Activated CD4-positive, alpha-beta T cell treated with anti-CD3 and anti-CD28 coated beads for 48 hours (primary cell): ENCODE measurements around the gene PDZRN3.

Experiments
- DNase-seq: peaks from one replicate; pipeline ENCODE4 v3.0.0-alpha.2; 2020

The PDZRN3 gene

GRCh38 chr3:73622091-73622805 lies 2.5 kb downstream of the PDZRN3 start:
- DNase-seq: no peak

GRCh38 chr3:73621388-73621787 lies 3.4 kb downstream of the PDZRN3 start:
- no peak for DNase-seq

GRCh38 chr3:73618461-73618860 lies 6.3 kb downstream of the PDZRN3 start:
- no peak for DNase-seq

GRCh38 chr3:73616056-73616455 lies 8.7 kb downstream of the PDZRN3 start:
- no peak for DNase-seq

- DNase-seq: no peak
Measured at GRCh38 chr3:73614419-73614818, 10.3 kb downstream of the PDZRN3 start.

- DNase-seq: no peak
Measured at GRCh38 chr3:73611176-73611575, 13.6 kb downstream of the PDZRN3 start.

- no peak for DNase-seq
Measured at GRCh38 chr3:73610493-73610892, 14.2 kb downstream of the PDZRN3 start.

- DNase-seq: no peak
Measured at GRCh38 chr3:73609655-73610054, 15.1 kb downstream of the PDZRN3 start.

- no peak for DNase-seq
Measured at GRCh38 chr3:73609315-73609641, 15.5 kb downstream of the PDZRN3 start.

- no peak for DNase-seq
Measured at GRCh38 chr3:73608456-73609314, 16.1 kb downstream of the PDZRN3 start.

- no peak for DNase-seq
Measured at GRCh38 chr3:73605861-73606260, 18.9 kb downstream of the PDZRN3 start.

- DNase-seq: no peak
Measured at GRCh38 chr3:73605412-73605811, 19.3 kb downstream of the PDZRN3 start.

GRCh38 chr3:73604451-73604850 lies 20.3 kb downstream of the PDZRN3 start:
- DNase-seq: no peak

GRCh38 chr3:73603762-73604171 lies 21.0 kb downstream of the PDZRN3 start:
- no peak for DNase-seq

- no peak for DNase-seq
Measured at GRCh38 chr3:73602170-73602569, 22.6 kb downstream of the PDZRN3 start.

- DNase-seq: no peak
Measured at GRCh38 chr3:73601481-73601880, 23.3 kb downstream of the PDZRN3 start.

GRCh38 chr3:73601011-73601410 lies 23.7 kb downstream of the PDZRN3 start:
- DNase-seq: no peak

- no peak for DNase-seq
Measured at GRCh38 chr3:73600293-73600938, 24.3 kb downstream of the PDZRN3 start.

- no peak for DNase-seq
Measured at GRCh38 chr3:73599605-73600004, 25.1 kb downstream of the PDZRN3 start.

- DNase-seq: no peak
Measured at GRCh38 chr3:73597476-73597875, 27.3 kb downstream of the PDZRN3 start.

- no peak for DNase-seq
Measured at GRCh38 chr3:73592154-73593144, 32.3 kb downstream of the PDZRN3 start.

- DNase-seq: no peak
Measured at GRCh38 chr3:73591286-73591800, 33.4 kb downstream of the PDZRN3 start.
